ENCODE data around the gene SRSF2.
"Not testable (repeated sequence)": the region's sequence is repeated elsewhere in the genome, so short reads cannot be mapped to it uniquely, and the experiment has no call there.

Gene SRSF2

GRCh38 chr17:76738468-76738850 lies 1.3 kb upstream of the SRSF2 start:
- DNase-seq, result peak in 1 of 4 experiments; percentile 13

DNA sequence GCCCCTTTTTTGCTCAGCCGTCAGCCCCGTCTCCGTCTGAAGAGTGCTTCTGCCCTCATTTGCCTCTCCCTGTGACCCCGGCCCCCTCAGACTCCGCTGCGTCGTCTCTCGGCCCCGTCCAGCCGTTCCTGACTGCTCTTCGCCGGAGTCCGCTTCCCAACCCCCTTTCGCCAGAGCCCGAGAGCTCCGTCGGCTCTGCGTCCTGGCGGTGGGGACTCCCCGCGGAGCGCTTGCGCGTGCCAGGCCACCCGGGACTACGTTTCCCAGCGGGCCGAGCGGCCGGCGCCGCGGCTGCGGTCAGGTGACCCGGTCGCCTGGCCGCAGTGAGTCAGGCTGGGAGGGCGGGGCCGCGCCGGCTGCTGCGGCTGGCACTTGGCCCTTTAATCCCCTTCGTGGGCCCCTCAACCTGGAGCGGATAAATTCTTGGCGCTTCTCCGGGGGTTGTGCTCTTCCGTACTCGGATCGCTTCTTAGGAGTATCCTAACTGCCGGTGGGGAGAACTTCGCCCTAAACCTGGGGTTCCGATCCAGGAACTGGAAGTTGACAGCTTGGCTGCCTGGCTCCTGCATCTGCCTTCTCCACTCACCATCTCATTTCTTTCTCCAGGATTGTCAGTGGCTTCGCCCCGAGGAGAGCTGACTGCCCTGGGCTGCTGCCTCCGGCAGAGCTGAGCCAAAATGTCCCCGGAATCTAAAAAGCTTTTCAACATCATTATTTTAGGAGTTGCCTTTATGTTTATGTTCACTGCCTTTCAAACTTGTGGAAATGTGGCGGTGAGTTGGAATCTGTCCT lies 741 bp upstream of the SRSF2 start, which contains the start of gene MFSD11:
MFSD11 (plus strand) TSS at position 444 of the 792 bp plus-strand sequence; CDS start at position 678, 234 bp downstream.
- DNase-seq, result peak; percentile 94 to 97 (median 96)

- DNase-seq, result peak; percentile 68 to 88 (median 80)
These were observed 616 bp downstream of the SRSF2 start for GRCh38 chr17:76736349-76737081.

- DNase-seq, result no peak
These were observed 1.4 kb downstream of the SRSF2 start for GRCh38 chr17:76735586-76736348.

GRCh38 chr17:76735006-76735405 lies 2.1 kb downstream of the SRSF2 start:
- DNase-seq, result peak in 3 of 4 experiments; percentile 9 to 46 (median 37)

DNA sequence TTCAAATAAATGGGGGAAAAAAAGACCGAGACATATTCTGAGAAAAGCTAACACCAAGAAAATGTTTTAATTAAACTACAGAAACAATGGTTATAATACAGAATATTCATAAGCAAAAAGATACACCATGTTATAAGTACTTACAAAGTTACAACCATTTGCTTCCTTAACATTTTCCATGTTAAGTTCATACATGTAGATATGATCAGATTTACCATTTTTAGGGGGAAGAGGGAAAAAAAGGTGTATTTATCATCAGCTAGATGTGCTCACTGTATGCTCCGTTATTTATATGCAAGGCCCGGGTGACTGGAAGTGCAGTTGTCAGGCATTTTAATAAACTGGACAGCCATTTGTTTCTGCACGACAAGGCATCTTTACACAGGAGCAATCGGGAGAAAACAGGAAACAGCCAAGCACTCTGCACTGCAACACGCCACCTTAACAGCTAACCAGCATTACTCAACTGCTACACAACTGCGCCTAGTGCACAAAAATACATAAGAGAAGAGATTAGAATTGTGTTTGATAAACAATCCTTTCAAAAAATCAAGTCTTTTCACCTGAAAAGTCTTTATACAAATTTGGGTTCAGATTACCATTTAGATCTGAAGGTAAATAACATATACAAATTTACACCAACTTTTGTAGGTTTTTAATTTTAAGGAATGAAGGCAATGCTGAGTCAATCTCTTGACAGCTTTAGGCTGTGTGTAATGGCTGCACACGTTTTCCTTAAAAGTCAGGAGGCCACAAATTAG lies 2.9 kb downstream of the SRSF2 start:
- peak; percentile 53 to 76 (median 68) for DNase-seq

DNA sequence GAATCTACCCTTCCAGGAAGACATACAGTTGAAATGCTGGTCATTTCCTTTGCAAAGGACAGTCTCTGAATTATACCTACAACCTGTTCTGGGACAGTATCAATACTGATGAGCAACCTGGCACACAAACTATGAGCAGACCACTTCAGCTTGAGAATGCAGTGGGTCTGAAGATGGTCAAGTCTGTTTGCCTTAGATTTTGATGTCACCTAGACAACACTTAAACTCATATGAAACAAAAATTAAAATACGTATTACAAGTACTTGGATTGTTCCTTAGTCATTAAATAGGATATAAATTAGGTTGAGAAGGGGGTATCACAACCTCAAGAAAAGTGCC lies 3.5 kb downstream of the SRSF2 start:
- no peak for DNase-seq

DNA sequence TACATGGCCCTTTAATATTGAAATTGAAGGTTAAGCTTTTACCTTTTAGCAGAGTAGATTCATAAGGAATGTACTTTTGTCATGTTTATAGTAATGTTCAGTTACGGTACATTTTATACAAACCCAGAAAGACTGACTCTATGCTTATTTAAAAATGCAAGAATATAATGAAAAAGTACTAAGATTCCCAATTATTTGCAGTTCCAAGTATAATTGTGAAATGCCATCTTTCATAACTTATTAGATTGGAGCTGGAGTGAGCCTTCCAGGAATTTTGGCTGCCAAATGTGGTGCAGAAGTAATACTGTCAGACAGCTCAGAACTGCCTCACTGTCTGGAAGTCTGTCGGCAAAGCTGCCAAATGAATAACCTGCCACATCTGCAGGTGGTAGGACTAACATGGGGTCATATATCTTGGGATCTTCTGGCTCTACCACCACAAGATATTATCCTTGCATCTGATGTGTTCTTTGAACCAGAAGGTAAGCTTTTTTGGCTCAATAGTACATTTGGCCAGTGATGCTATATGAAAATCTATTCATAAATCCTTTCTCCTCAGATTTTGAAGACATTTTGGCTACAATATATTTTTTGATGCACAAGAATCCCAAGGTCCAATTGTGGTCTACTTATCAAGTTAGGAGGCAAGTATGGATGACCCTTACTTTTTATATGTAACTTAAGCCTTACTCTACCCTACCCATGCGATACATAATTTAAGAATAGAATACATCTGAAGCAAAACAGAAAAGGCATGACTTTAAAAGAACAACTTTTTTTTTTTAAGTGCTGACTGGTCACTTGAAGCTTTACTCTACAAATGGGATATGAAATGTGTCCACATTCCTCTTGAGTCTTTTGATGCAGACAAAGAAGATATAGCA lies 4.2 kb downstream of the SRSF2 start:
- no peak for DNase-seq

DNA sequence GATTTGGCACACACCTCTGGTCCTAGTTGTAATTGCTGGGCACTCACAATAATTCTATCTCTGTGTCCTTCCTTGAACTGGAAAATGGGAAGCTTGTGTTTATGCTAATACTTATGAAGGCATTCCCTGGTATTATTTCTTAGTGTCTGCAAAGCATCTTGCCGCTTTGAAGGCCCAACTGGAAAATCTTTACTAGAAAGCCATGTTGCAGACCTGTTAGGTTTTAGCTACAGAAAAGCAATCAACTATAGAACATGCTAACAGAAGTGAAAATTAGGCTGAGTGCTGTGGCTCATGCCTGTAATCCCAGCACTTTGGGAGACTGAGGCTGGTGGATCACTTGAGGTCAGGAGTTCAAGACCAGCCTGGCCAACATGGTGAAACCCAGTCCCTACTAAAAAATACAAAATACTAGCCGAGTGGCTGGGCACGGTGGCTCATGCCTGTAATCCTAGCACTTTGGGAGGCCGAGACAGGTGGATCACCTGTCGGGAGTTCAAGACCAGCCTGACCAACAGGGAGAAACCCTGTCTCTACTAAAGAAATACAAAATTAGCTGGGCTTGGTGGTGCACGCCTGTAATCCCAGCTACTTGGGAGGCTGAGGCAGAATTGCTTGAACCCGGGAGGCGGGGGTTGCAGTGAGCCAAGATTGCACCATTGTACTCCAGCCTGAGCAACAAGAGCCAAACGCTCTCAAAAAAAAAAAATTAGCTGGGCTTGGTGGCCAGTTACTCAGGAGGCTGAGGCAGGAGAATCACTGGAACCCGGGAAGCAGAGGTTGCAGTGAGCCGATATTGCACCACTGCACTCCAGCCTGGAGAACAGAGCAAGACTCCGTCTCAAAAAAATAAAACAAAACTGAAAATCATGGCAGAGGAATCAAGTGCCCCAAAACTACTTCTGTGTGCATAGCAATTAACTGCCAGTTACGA lies 5.1 kb downstream of the SRSF2 start:
- not testable (repeated sequence) for DNase-seq

DNA sequence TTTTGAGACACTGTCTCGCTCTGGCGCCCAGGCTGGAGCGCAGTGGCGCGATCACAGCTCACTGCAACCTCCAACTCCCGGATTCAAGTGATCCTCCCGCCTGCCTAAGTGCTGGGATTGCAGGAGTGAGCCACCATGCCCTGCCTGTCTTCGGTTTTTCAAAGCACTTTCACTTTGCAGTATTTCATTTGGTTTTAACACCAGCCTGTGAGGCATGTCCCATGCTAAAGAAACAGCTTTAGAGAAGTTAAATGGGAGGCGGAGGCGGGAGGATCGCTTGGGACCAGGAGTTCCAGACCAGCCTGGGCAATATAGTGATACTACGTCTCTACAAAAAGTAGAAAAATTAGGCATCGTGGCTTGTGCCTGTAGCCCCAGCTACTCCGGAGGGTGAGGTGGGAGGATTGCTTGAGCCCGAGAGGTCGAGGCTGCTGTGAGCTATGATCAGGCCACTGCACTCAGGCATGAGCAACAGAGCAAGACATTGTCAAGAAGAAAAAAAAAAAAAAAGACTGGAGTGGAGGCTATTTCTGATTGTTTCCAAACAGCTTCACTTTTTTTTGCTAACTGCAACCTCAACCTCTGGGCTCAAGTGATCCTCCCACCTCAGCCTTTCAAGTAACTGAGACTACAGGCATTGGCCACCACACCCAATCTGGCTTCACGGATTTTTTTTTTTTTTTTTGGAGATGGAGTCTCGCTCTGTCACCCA lies 9.2 kb downstream of the SRSF2 start:
- peak; percentile 44 to 72 (median 61) for DNase-seq

GRCh38 chr17:76726776-76727718 lies 10.1 kb downstream of the SRSF2 start, which contains the start of gene METTL23:
Gene METTL23, plus strand, starts transcription at chr17:76726839. Its CDS starts 2,872 bp downstream, at chr17:76729711.
- DNase-seq, result peak; percentile 71 to 89 (median 82)

DNA sequence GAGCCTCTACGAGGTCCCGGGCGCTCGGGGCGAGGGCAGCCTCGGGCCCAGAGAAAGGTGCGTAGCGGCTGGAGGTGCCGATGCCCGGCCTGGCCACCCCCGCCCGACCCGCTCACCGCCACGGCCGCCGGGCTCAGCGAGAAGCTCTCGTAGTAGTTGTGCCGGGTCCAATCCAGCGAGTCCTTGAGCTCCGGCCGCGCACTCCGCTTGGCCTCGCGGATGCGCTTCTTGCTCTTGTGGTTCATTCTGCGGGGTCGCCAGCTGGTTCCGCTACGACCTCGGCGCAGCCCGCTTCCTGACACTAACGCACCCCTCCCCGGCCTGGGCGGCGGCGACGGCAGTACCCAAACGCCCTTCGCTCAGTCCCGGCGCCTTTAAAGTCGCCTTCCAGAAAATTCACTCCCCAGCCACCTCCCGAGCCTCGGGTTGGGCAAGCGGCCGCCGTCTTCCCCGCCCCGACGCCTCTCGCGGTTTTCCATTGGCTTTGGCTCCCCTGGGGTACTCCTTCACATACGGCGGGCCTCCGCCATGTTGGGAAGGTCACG lies 10.8 kb downstream of the SRSF2 start, which contains the start of gene JMJD6:
JMJD6 (minus strand) TSS at position 376 of the 545 bp plus-strand sequence; CDS start at position 245, 131 bp downstream.
- peak; percentile 97 to 99 (median 98) for DNase-seq

- DNase-seq, result peak; percentile 68 to 87 (median 76)
These were observed 11.4 kb downstream of the SRSF2 start for GRCh38 chr17:76725580-76726230.

- DNase-seq, result no peak
These were observed 13.3 kb downstream of the SRSF2 start for GRCh38 chr17:76723812-76724211.

GRCh38 chr17:76722977-76723376 lies 14.2 kb downstream of the SRSF2 start:
- DNase-seq, result not testable (repeated sequence)

- DNase-seq, result no peak
These were observed 14.9 kb downstream of the SRSF2 start for GRCh38 chr17:76722279-76722678.

GRCh38 chr17:76721463-76721862 lies 15.7 kb downstream of the SRSF2 start:
- DNase-seq, result no peak

Measured in suppressor macrophage (primary cell).